COLO668 (cell line): Measurements from ENCODE around the gene PITX1.
A peak's percentile ranks its signal among the peaks of the same experiment; 100 is the strongest.
"Not testable (repeated sequence)": the region's sequence is repeated elsewhere in the genome, so short reads cannot be mapped to it uniquely, and the experiment has no call there.

ENCODE experiments used
- DNase-seq: peaks from one replicate; lab custom pipeline; 2025; ENCODE audit not compliant: unreplicated experiment; lab: John Stamatoyannopoulos, UW

The PITX1 gene

GRCh38 chr5:135033901-135034235 lies at the start of gene PITX1:
Gene PITX1, minus strand, starts transcription at chr5:135034228. Its CDS starts 347 bp downstream, at chr5:135033881.
- peak; percentile 69 for DNase-seq

DNA sequence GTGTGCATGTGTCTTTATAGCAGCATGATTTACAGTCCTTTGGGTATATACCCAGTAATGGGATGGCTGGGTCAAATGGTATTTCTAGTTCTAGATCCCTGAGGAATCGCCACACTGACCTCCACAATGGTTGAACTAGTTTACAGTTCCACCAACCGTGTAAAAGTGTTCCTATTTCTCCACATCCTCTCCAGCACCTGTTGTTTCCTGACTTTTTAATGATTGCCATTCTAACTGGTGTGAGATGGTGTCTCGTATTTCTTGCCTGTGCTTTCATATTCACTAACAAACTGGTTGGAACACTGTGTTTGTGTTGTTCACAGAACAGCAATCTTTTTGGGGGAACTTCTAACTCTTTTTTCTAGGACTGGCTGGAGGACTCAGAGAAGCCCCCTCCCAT lies 49.3 kb upstream of the PITX1 start:
- not testable (repeated sequence) for DNase-seq

- no peak for DNase-seq
These were observed 47.2 kb upstream of the PITX1 start for GRCh38 chr5:135081240-135081639.

DNA sequence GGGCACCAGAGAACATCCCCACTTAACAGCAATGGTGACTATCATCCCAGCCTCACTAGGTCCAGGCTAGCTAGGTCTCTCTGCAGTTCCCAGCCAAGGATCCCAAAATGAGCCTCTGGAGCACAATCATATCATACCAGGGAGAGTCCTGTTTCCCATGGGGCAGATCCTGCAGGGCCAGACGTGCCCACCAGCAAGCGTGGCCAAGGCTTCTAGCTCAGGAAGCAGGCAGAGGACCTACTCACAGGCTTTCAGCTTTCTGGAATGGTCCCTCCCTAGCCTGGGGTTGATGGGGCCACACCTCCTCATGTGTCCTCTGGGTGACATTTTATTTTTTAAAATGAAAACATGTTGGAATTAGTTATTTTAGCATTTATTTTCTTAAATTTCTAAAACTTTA lies 45.7 kb upstream of the PITX1 start:
- DNase-seq: no peak

DNA sequence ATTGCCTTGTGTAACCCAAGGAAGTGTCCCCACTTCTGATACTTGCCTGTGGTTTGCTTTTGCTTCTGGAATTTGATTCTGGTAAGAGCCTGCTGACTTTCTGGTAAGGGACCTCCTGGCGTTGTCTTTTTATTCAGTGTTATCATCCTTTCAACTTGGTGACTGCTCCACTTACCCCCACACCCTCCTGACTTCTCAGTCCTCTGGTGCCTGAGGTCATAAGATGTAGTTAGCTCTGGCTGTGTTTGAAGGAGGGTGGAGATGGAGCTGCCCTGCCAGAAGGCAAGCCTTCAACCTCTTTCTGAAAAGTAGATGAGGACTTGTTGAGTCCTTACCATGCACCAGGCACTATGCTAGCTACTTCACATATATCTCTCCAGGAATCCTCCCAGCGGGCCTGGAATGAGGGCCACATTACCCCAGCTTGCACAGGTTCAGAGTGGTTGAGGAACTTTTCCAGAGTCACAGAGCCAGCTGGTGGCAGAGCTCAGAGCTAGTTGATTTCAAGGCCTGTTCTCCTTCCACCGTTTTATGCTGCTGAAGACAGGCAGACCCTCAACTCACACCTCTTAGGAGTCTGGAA lies 45.2 kb upstream of the PITX1 start:
- DNase-seq: no peak

DNA sequence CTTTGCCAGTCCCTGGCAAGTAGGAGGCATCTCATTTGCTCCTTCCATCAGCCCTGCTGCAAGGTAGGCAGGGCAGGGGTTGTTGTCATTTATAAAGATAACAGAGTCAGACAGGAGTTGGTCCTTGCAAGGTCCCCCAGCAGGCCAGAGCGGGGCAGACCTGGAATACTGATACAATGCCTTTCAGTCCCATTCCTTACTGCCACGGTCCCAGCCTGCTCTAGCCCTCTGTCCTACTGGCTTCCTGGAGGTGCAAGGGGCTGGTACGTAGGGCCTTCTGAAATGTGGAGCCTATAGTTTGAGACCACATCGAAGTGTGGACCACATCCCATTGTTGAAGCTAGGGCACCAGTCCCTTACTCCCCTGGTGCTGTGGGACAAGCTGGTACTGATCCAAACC lies 42.8 kb upstream of the PITX1 start:
- DNase-seq: no peak

GRCh38 chr5:135076051-135076491 lies 42.0 kb upstream of the PITX1 start:
- DNase-seq: peak; percentile 69

- DNase-seq: no peak
These were observed 41.6 kb upstream of the PITX1 start for GRCh38 chr5:135075621-135076020.

- DNase-seq: no peak
These were observed 39.8 kb upstream of the PITX1 start for GRCh38 chr5:135073761-135074345.

DNA sequence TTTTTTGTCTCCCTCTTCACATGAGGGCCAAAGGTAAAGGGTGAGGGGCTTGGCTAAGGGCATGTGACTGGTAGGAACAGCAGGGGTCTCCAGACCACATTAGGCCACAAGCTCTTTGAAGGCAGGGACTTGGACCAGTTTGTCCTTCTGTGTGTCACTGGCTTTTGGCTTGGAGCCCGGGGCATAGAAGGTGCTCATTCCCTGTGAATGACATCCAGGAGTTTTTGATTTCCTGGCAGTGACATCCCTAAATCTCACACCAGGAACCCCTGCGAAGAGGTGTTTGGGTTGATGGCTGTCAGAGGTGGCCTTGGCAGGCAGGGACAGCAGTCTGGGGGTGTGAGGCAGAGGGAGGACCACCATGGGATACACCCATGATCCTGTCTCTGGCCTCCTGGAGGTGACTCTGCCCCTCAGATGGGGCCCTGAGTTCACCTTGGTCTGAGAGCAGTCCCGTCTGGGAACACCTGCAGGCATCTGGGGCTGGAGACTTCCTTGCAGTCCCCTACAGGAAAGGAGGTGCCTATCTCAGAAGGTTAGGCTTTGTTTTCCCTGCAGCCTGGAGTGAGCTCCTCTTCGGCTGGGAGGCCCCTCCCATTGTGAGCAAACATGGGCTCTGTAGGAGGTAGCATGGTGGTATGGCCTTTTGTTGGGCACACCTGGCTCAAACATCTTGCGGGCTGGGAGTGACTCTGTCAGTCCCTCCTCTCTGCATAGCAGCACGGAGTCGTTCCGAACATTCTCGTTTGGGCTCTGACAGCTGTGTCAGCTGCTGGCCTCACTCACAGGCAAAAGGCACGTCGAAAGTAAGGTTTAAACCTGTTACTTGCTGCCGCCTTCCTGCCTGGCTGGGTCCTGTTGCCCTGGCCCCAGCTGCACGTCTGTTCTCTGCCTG lies 38.6 kb upstream of the PITX1 start:
- DNase-seq: peak; percentile 70

- no peak for DNase-seq
These were observed 37.3 kb upstream of the PITX1 start for GRCh38 chr5:135071311-135071710.

DNA sequence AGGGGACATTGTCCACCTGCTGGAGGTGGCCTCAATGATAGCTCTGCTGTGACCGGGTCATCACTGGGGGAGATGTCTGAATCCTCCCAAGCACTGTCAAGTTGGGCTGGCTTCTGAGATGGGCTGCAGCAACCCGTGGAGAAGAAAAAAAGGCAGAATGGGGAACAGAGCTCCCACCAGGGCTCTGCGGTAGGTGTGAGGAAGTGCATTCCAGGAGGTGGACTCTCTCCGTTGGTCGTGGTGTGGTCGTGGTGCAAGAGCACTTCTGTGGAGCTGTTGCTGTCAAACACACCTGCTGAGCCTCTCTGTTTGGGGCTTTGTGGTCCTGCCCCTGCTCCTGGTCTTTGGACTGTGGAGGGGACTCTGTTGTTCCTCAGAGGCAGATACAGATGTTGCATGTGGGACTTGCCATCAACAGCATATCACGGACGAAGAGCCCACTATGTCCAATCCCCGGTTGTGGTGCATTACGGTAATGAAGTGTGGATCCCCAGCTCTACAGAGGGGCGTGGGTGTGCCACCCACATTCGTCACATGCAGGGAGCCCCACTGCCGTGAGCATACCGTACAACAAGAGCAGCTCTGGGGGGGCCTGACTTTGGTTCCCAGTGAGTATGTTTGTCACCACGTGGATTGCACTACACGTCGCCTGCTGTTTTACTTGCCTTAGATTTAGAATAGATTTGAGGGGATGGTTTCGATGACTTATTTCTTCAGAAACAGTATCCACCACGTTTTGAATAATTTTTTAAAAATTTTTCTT lies 36.0 kb upstream of the PITX1 start:
- DNase-seq: no peak

DNA sequence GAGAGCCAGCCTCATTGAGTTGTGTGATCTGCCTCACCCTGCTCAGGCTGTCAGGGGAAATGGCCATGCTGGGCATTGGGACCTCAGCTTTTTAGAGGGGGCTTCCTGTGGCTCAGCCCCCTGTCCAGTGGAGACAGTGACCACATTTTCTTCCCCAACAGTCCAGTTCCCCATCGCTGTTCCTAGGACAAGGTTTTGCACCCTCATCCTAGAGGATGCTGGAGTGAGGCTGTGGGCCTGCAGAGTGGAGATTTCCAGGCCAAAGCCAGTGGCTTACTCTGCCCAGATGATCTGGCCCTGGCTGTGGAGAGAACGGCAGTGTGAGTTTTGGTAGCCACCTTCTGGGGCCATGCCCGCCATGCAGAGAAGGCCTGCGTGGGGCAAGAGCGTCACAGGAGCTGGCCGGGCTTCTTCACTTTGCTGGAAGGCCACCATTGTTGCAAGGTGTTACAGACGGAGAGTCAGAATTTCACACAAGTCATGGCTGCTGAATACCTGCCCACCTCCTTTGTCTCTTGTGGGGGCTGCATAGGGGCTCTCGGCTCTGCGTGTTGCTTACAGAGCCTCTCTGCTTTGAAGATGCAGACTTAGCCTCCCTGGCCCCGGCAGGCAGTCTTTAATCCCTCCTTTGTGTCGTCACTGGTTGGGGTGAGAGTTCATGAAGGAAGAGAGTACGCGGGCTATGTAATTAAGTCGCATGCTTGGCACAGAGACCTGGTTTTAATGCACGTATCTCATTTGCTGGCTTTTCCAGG lies 35.2 kb upstream of the PITX1 start:
- no peak for DNase-seq

GRCh38 chr5:135067587-135067986 lies 33.6 kb upstream of the PITX1 start:
- DNase-seq: no peak

DNA sequence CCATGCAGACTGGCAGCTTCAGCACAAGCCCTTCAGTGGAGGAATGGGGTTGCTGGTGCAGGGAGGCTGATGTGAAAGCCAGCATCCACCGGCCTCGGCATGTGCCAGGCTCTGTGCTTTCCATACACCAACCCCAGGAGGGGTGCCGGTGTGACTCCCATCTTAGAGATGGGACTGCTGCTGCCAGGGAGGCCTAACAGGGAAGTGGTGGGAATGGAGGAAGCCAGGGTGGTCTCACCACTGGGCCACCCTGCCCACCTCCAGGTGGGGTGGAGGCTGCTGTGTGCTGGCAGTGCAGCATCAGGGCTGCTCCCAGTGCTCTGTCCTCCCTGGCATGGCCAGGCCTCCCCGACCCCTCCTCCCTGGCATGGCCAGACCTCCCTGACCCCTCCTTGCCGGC lies 32.8 kb upstream of the PITX1 start:
- DNase-seq: no peak

- DNase-seq: no peak
These were observed 31.6 kb upstream of the PITX1 start for GRCh38 chr5:135065306-135066265.

- no peak for DNase-seq
These were observed 30.2 kb upstream of the PITX1 start for GRCh38 chr5:135064235-135064570.

GRCh38 chr5:135063511-135064234 lies 29.6 kb upstream of the PITX1 start:
- DNase-seq: no peak

GRCh38 chr5:135063056-135063445 lies 29.0 kb upstream of the PITX1 start:
- DNase-seq: no peak
